HG03469 (cell line): Measurements from ENCODE around the gene GMPR2.

Source experiments
- ATAC-seq: cut with Tn5 transposase; IDR thresholded peaks from one replicate; pipeline ENCODE4 v1.9.1; 2021; ENCODE audit warnings: mild to moderate bottlenecking, moderate library complexity, moderate number of reproducible peaks; ENCODE audit not compliant: unreplicated experiment

The GMPR2 gene

DNA sequence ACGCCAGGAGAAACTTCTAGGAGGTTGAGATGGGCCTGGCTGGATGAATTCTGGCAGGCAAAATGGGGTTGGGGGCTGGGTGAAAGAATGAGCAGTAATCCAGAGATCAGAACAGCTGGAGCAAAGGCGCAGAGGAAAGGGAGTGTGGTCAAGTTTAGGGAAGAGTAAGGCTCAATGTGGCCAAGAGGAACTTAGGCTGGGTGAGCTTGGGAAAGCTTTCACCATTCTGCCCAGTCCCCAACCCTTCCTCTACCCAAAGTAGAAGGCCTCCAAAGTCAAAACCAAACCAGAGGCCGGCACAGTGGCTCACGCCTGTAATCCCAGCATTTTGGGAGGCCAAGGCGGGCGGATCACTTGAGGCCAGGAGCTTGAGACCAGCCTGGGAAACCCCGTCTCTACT lies 48.9 kb downstream of the GMPR2 start:
- no peak for ATAC-seq

DNA sequence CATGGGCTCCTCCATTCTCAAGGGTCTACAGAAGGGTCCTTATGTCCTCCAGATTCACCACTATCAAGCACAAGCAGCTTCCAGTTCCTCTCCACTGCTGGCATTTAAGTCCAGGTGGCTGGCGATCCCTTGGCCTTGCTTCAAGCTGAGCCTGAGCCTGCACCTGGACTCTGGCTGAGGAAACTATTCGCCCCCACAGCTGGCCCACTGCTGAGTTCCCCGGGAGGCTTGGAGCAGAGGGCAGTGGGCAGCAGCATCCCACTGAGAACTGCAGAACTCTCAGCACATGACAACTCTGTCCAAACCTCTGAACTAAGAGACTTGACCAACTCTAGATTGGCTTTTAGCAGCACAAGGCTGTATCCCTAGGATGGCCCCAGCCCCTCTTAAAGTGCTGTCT lies 50.0 kb downstream of the GMPR2 start:
- ATAC-seq = no peak

DNA sequence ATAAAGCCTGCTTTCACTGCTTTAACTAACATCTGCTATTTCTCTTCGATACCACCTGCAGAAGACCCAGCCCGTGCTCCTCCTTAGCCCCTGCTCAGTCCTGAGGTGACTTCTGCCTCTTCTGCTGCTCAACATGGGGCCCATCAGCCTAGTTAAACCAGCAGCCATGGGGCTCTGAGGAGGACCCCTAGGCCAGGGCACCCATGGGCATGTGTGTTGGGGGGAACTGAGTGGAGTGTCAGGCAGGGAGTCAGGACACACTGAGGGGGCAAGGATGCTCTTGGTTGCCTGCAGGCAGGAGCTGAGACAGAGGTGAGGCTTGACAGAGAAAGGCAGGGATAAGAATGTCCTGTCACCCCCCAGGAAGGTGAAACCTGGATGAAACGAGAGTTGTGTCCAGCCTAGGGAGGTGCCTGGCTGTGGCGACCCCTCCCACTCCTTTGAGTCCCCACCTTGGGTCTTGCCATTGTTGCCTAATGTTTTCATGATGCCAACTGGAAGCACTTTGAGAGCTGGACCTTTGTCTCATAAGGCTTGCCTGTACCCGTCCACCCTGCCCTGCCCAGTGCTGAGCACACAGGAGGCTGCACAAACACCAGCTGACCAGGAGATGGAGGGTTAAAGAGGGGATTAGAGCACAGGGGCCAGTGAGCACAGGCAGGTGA lies 51.2 kb downstream of the GMPR2 start:
- no peak for ATAC-seq

DNA sequence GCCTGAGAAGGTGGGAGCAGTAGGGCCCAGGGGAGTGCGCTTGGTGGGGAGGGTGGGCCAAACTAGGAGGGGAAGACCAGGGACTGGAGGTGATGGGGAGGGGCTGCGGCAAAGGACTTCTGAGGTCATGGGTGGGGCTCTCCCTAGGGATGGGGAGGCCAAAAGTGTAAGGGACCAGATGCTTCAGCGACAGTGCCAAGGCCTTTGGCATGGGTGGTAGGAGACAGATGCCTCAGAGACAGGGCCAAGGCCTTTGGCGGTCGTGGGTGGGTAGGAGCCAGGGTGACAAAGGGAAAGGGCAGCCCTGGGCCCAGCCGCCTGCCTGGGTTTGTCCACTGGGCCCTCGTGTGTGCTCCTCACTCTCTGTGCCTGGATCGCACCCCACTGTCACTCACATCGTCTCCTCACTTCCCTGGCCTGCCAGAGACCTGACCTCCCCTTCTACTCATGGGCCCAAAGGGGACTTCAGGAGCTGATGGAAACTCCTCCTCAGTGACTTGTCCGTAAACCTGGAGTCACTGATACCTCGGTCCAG lies 51.8 kb downstream of the GMPR2 start:
- no peak for ATAC-seq

DNA sequence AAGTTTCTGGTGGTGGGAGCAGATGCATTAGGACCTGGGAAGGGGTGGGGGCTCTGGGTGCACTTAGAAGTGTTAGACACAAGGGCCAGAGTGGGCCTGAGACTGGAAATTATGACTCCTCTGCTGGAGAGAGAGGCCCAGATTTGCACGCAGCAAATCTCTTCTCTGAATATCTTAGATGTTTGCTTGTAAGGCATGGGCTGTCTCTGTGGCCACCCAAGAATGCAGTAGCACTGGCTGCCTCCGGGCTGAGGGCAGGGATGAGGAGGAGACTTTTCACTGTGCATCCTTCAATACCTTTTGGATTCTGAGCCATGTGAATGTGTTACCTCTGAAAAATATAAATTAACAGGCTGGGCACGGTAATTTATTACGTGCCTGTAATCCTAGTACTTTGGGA lies 52.6 kb downstream of the GMPR2 start:
- ATAC-seq = no peak

DNA sequence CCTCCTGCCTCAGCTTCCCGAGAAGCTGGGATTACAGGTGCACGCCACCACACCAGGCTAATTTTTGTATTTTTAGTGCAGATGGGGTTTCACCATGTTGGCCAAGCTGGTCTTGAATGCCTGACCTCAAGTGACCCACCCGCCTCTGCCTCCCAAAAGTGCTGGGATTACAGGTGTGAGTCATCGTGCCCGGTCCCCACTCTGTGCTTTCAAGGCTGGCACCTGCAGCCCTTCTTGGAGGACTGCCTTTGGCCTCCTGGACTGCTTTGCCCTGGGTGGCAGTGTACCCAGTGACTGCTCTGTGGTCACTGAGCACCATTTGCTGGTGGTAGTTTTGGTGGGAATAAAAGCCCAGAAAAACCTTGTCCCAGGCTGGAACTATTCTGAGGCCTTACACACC lies 54.3 kb downstream of the GMPR2 start:
- ATAC-seq = no peak
